Activated gamma-delta T cell (primary cell): ENCODE data around the gene GPRIN2.
"Not testable (repeated sequence)": the region's sequence is repeated elsewhere in the genome, so short reads cannot be mapped to it uniquely, and the experiment has no call there.

Experiments used
- DNase-seq: peaks from one replicate; lab custom pipeline; 2025; lab: John Stamatoyannopoulos, UW

The GPRIN2 gene

DNA sequence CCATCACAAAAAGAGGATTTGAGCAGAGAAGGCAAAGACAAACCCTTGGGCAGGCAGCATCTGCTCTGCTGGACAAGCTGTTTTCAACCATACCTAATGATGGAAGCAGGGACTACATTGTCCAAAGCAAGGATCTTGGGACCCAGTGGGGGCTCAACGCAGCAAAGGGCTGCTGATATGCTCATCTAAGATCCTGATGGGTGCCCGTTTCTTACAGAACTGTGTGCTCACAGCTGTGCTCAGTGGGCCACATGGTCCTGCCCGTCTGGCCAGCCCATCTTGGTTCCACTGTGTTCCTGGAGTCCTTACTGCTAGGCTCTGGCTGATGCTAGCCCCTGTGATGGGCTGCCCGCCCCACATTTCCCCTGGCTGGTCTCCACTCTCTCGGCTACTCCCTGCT, 36.1 kb downstream of the GPRIN2 start:
- no peak for DNase-seq

DNA sequence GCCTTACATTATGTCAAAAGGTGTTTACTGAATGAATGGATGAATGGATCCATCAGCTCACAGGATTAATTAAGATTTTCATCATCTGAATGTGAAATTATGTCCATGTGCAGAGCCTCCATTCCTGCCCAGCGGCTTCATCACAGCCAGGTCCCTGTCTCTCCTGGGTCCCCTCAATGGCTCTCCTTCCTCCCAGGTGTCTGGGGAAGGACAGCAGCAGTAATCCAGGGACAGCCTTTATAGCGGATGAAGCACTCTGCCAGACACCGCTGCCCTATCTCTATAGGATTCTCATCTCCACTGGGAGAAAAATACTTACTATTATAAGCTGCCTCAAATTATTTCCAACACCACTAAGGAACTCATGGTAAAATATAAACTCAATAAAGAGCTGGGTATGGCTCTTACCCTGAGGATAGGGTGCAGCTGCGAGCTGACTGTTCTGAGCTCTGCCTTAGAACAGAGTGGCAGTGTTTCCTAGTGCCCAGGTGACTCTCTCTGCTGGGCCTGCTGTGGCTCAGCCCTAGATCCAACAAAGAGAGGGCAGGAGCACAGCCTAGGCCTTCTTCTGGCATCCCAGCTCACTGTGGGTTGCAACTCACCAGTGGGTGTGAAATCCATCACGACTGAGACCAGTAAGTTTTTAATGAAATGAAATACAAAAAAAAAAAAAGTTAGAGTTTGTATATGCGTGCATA, 38.3 kb downstream of the GPRIN2 start:
- DNase-seq = no peak

DNA sequence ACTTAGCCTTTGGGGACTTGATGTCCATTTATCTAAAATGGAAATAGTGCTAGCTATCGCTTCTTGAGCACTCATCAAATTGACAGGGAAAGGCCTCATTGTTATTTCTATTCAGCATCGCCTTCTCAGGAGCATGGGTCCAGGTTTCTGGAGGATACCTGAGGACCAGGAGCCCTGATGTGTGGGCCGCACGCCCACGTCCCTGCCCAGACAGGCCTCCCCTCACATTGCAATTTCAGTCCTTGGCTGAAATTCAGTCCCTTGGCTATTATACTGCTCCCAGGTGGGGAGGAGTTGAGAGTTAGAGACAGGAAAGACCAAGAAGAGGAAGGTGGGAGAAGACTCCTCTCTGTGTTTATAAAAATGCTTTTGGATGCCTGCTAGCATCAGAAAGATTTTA, 38.9 kb downstream of the GPRIN2 start:
- DNase-seq = no peak

DNA sequence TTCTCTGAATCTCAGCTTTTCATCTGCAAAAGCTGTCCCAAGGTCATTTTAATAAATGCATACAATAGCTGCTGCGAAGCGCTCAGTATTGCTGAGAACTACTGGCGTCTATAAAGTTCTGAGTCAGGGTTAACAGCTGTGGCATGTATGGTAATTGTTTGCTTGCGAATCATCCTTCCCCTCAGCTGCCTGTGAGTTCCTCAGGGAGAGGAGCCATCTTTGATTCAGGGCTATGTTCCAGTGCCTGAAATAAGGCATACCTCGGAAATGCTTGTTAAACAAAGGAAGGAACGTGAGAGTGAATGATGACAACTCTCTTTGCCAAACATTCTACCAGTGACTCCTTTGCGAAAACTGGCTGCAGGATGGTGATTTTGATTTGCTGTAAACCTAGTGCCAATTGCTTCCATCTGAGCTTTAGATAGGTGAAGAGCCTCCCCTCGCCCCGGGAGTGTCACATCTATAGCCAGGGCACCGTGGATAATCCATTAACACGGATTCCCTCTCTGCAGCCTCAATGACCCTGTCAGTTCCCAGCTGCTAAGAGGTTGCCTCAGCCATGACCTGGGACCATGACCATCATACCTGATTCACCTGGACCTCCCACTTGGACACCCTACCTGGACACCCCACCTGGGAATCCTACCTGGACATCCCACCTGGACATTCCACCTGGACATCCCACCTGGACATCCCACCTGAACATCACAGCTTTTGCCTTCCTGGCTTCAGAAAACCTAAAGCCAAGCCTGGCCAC, 39.6 kb downstream of the GPRIN2 start:
- no peak for DNase-seq

DNA sequence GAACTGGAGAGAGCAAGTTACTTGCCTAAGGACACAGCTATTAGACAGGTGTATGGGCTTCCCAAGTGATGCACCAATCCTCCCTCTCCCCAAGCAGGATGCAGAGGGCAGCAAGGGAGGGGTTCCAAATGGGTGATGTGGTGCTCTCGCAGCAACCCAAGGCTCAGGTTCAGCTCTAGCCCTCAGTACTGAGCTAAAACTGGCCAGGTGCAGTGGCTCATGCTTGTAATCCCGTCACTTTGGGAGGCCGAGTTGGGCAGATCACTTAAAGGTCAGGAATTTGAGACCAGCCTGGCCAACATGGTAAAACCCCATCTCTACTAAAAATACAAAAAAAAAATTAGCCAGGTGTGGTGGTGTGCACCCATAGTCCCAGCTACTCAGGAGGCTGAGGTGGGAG, 40.7 kb downstream of the GPRIN2 start:
- DNase-seq = no peak

DNA sequence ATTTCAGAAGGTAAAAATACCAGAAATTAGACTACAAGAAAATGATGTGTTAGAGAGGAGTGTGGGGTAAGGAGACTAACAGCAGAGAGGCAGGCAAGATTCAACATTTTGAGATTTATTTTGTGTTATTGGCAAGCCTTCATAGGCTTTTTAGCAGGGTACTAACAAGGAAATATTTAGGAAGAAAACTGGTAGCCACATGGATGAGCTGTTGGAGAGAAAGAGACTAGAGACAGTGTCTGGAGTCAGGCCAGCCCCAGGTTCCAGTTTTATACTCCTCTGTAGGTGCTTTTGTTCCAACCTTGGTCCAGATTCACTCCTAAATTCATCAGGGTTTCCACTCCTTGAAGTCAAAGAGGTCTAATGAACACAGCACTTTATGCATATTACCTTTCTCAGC, 41.1 kb downstream of the GPRIN2 start:
- no peak for DNase-seq

DNA sequence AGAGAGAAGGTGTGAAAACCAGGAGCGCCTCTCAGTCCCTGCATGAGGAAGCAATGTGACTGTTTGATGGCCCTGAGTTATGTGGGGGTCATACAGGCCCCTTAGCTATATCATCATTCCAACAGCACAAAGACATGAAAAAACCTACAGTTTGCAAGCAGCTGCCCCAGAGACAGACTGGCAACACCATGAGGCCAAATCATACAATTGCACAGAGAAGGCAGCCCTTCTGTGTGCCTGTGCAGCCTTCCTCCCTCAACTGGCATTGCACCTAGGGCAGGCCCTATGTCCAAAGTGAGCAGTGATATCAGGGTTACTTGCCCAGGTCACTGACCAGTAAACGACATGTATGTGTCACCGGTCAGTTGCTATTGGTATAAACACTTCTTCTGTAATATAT, 41.6 kb downstream of the GPRIN2 start:
- no peak for DNase-seq

DNA sequence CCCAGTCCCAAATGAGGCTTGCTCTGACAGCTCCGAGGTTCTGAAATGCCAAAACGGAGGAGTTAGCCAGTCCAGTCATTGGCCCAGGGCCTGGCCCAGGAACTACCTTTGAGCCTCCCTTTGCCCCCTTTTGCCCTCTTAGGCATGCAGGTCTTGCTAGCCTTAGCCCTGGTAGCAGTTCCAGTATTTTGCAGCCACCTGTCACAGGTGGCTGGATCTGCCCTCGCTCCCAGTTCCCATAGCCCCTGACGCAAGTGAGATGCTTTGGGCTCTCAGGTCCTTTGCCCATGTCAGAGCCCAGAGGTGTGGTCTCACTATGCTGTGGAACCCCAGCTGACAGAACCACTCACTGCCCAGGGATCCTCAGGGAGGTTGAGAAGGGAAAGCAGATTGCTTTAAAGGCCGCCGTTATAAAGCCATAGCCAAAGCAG, 42.0 kb downstream of the GPRIN2 start:
- no peak for DNase-seq

DNA sequence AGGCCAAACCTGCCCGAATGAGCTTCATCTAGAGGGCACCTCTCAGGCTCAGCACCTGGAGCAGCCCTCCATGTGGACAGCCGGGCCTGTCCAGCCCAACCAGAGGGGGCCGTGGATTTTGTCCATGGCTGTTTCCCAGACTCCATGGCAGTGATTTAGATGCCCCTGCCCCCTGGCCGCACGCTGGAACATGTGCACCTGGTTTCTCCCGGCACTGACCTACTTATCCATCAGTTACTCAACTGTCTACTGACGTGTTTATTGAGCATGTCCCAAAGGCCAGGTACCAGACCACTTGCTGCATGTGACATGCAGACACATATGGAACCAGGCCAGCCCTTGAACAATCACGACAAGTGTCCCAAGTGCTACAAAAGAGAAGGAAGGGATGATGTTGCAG, 43.1 kb downstream of the GPRIN2 start:
- DNase-seq = not testable (repeated sequence)

DNA sequence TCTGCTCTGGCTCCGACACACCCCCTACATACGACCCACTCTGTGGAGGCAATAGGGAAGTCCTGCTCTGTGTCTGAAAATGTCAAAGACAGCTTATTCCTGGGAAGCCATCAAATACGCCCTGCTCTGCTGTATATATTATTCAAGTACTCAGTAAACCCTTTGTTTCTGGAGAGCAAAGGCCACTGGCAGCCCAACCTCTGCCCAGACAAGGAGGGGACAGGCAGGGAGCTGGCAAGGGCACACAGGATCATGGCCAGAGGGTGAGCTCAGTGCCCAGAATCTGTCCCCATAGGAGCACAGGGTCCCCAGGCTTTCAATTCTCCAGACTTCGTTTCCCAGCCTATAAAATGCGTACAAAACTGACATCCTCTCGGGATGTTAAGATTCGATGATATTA, 43.7 kb downstream of the GPRIN2 start:
- not testable (repeated sequence) for DNase-seq

DNA sequence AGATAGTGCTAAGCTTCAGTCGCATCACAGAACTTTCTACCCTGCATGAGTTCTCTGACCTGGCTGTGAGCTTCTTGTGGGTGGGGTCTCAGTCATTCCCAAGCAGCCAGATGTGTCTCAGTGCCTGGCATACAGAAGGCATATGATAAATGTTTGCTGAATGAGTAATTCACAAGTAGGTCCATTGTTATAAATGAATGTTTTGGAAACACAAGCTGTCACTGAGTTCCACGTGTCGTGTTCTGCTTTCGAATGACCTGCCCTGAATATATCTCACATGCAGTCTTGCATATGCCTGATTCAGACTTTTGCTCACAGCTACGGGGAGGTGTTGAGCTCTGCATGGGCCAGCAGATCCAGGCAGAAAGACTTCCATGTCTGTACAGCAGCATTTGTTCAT, 44.5 kb downstream of the GPRIN2 start:
- DNase-seq = not testable (repeated sequence)
